DOHH2 (cell line): ENCODE results near the gene WDR41.

ENCODE experiments used
- H3F3A ChIP-seq: fragments of 200-600 bp; sonication (generic), shearing (Covaris generic); 2 replicates; pipeline ENCODE4 v1.6.0; 2016; ENCODE audit warnings: antibody characterized with exemption, mild to moderate bottlenecking; ENCODE audit not compliant: control insufficient read depth, insufficient read depth
- H3K27ac ChIP-seq: fragments of 200-600 bp; sonication (generic); 2 replicates; pipeline ENCODE4 v1.5.1; 2014; ENCODE audit warnings: low read depth, mild to moderate bottlenecking, low read length, moderate library complexity
- H3K27me3 ChIP-seq: fragments of 200-600 bp; sonication (generic); 2 replicates; pipeline ENCODE4 v1.6.1; 2014; ENCODE audit warnings: mild to moderate bottlenecking, low read length, mixed read lengths; ENCODE audit not compliant: control insufficient read depth
- H3K36me3 ChIP-seq: fragments of 200-600 bp; sonication (generic); 2 replicates; pipeline ENCODE4 v1.6.1; 2014; ENCODE audit warnings: mild to moderate bottlenecking, low read length, moderate library complexity, mixed read lengths; ENCODE audit not compliant: control insufficient read depth
- H3K4me1 ChIP-seq: fragments of 200-600 bp; sonication (generic); 2 replicates; pipeline ENCODE4 v1.6.1; 2014; ENCODE audit warnings: mild to moderate bottlenecking, low read length, mixed read lengths; ENCODE audit not compliant: control insufficient read depth
- H3K4me2 ChIP-seq: fragments of 200-600 bp; sonication (generic); 2 replicates; pipeline ENCODE4 v1.6.0; 2014; ENCODE audit warnings: mild to moderate bottlenecking, low read length, moderate library complexity
- H3K4me3 ChIP-seq: fragments of 200-600 bp; sonication (generic); 2 replicates; pipeline ENCODE4 v1.5.1; 2014; ENCODE audit warnings: mild to moderate bottlenecking, low read length, mixed read lengths
- H3K79me2 ChIP-seq: fragments of 200-600 bp; sonication (generic); 2 replicates; pipeline ENCODE4 v1.6.1; 2014; ENCODE audit warnings: mild to moderate bottlenecking, low read length, mixed read lengths; ENCODE audit not compliant: control insufficient read depth
- H3K9me2 ChIP-seq: fragments of 200-600 bp; sonication (generic); replicated peaks from 2 replicates; pipeline ENCODE4 v1.6.1; 2014; ENCODE audit warnings: mild to moderate bottlenecking, low read length, mixed read lengths; ENCODE audit not compliant: control insufficient read depth
- H3K9me3 ChIP-seq: fragments of 200-600 bp; sonication (generic); 2 replicates; pipeline ENCODE4 v1.6.1; 2014; ENCODE audit warnings: antibody characterized with exemption, low read length, mixed read lengths; ENCODE audit not compliant: control insufficient read depth, insufficient read depth
- H4K20me1 ChIP-seq: fragments of 200-600 bp; sonication (generic); 2 replicates; pipeline ENCODE4 v1.6.0; 2014; ENCODE audit warnings: low read depth, mild to moderate bottlenecking, antibody characterized with exemption, low read length, moderate library complexity; ENCODE audit not compliant: control insufficient read depth, insufficient read depth
- CTCF ChIP-seq: fragments of 200-600 bp; sonication (generic); IDR thresholded peaks from one replicate; pipeline ENCODE4 v1.5.1; 2014; ENCODE audit warnings: antibody characterized with exemption, mild to moderate bottlenecking, low read depth, low read length; ENCODE audit not compliant: poor library complexity, severe bottlenecking
- EZH2phosphoT487 ChIP-seq: fragments of 200-600 bp; sonication (generic); IDR thresholded peaks from 2 replicates; pipeline ENCODE4 v1.6.1; 2017; ENCODE audit warnings: borderline replicate concordance, mild to moderate bottlenecking, antibody characterized with exemption, low read length, moderate library complexity, mixed read lengths

Gene WDR41

GRCh38 chr5:77463905-77464304, 28.2 kb downstream of the WDR41 start:
- Histone ChIP-seq H3K9me2 (no peaks in the 10 kb centered on the region), H3K4me1 (peaks cover 4% of the 10 kb centered on the region; the same call in 1 of the 2 replicates), H3K9me3 (no peaks in the 10 kb centered on the region), H3K27me3 (no peaks in the 10 kb centered on the region), H3K36me3 (peaks cover 25% of the 10 kb centered on the region), H4K20me1 (no peaks in the 10 kb centered on the region), H3K79me2 (peaks cover 17% of the 10 kb centered on the region), H3K27ac (no peak overlapping the region), H3K4me3 (no peak overlapping the region), H3K4me2 (no peak overlapping the region), H3F3A (no peaks in the 10 kb centered on the region)
- TF ChIP-seq EZH2phosphoT487 (no peak), CTCF (no peak)

DNA sequence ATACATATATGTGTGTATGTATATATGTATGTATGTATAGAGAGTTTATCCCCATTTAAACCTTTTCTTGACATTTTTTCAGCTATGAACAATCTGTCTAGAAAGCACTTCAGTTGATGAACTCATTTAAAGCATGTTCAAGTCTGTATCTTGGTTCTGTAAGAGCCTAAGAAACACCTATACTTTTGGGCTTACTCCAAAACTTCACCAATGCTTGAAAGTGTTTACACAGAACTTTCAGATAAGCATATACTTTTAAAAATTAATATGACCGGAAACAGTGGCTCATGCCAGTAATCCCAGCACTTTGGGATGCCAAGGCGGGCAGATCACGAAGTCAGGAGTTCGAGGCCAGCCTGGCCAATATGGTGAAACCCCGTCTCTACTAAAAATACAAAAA, 30.8 kb downstream of the WDR41 start:
- no peak overlapping the region for H3K4me2 ChIP-seq
- no peak overlapping the region for H3K27ac ChIP-seq

GRCh38 chr5:77454123-77454522, 38.0 kb downstream of the WDR41 start:
- Histone ChIP-seq H3K9me2 (no peaks in the 10 kb centered on the region), H3K4me2 (no peak overlapping the region), H3K79me2 (no peaks in the 10 kb centered on the region), H3K9me3 (no peaks in the 10 kb centered on the region), H3K27me3 (no peaks in the 10 kb centered on the region), H3K4me1 (no peaks in the 10 kb centered on the region), H3K36me3 (peaks cover 43% of the 10 kb centered on the region), H3K4me3 (no peak overlapping the region), H3K27ac (no peak overlapping the region), H3F3A (no peaks in the 10 kb centered on the region), H4K20me1 (no peaks in the 10 kb centered on the region)
- no peak for TF ChIP-seq EZH2phosphoT487
- no peak for TF ChIP-seq CTCF

More for the DNA sequence above, 30.8 kb downstream of the WDR41 start:
- no peaks in the 10 kb centered on the region for H3K9me2 ChIP-seq
- no peak overlapping the region for H3K4me3 ChIP-seq
- no peaks in the 10 kb centered on the region for H3K27me3 ChIP-seq
- H3K9me3 ChIP-seq = no peaks in the 10 kb centered on the region
- H3K36me3 ChIP-seq = peaks cover 25% of the 10 kb centered on the region
- TF ChIP-seq CTCF (no peak), EZH2phosphoT487 (no peak)
- H3F3A ChIP-seq = no peaks in the 10 kb centered on the region
- no peaks in the 10 kb centered on the region for H3K79me2 ChIP-seq
- peaks cover 4% of the 10 kb centered on the region; the same call in 1 of the 2 replicates for H3K4me1 ChIP-seq
- no peaks in the 10 kb centered on the region for H4K20me1 ChIP-seq
